Measurements from ENCODE around the gene CHL1.
"Not testable (repeated sequence)": the region's sequence is repeated elsewhere in the genome, so short reads cannot be mapped to it uniquely, and the experiment has no call there.

CHL1 gene

DNA sequence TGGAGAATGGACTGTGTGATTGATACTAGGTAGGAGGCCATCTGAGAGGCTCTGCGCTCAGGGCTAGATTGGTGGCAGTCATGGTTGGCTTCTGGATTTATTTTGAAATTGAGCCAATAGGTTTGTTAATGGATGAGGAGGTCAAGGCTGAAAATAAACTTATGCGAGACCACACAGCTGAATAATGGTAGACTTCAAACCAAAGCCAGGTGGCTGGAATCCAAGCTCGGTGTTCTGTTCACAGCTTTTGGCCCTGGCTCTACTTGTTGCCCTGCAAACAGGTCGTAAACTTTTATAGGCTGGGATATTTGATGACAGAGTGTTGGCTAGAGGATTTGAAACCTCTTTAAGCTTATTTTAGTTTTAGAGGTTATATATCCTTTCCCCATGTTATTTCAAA is 160.4 kb downstream of the CHL1 start:
- POLR2A ChIA-PET, result no interaction called here
- H3K4me3 ChIP-seq (ENCODE audit: low read depth, low read length), result no peak overlapping the region
- DNase-seq (ENCODE audit: low read depth, low spot score), result no peak
- TF ChIP-seq, protein P1, sequence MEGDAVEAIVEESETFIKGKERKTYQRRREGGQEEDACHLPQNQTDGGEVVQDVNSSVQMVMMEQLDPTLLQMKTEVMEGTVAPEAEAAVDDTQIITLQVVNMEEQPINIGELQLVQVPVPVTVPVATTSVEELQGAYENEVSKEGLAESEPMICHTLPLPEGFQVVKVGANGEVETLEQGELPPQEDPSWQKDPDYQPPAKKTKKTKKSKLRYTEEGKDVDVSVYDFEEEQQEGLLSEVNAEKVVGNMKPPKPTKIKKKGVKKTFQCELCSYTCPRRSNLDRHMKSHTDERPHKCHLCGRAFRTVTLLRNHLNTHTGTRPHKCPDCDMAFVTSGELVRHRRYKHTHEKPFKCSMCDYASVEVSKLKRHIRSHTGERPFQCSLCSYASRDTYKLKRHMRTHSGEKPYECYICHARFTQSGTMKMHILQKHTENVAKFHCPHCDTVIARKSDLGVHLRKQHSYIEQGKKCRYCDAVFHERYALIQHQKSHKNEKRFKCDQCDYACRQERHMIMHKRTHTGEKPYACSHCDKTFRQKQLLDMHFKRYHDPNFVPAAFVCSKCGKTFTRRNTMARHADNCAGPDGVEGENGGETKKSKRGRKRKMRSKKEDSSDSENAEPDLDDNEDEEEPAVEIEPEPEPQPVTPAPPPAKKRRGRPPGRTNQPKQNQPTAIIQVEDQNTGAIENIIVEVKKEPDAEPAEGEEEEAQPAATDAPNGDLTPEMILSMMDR (IDR thresholded peaks at IDR 0.05; ENCODE audit: insufficient read depth, low read length, missing control alignments), result no peak
- CTCF ChIA-PET, result no interaction called here

DNA sequence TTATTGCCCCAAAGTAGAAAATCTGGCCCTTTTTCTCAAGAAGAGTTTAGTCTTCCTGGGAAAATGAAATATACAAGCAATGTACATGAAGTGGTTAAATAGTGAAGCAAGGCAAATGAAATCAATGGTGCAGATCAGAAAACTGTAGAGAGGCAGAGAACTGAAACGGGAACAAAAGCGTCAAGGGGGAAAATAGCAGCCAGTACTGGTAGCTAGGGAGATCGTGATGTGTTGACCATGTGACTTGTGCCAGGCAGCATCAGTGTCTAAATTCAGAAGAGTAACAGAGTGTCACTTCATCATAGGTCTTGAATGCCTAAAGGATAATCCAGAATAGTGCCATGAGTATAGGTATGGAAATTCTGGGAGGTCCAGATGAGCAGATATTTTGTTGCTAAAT is 163.1 kb downstream of the CHL1 start:
- no peak for DNase-seq (ENCODE audit: low read depth, low spot score)
- POLR2A ChIA-PET, result no interaction called here
- CTCF ChIA-PET, result no interaction called here
- no peak overlapping the region for H3K4me3 ChIP-seq (ENCODE audit: low read depth, low read length)
- TF ChIP-seq, protein P1 (IDR thresholded peaks at IDR 0.05; ENCODE audit: insufficient read depth, low read length, missing control alignments), result no peak

DNA sequence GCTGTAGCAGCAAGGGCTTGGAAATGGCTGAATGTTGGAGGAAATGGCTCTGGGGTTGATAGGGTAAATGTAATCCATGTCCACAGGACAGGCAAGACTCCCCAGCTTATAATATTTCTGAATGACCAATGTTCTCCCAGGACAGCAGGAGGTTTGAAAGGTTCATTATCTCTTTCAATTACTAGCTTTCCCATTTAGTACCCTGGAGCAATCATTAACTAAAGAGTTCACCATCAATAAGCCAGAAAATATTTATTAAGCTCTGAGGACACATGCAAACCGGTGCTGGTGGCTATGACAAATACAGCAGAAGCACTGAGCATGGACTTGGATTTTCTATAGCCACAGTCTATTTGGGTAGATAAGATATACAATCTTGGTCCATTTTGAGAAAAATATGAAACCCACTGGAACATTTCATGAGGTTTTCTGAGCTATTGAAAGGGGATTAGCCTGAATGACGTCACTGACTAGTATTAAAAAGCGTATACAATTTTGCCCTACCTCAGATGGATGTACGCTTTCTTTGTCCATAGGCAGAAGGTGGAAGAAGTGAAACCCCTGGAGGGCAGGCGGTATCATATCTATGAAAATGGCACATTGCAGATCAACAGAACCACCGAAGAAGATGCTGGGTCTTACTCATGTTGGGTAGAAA is 166.2 kb downstream of the CHL1 start:
- H3K4me3 ChIP-seq (ENCODE audit: low read depth, low read length), result no peak overlapping the region
- ChIA-PET POLR2A (no interaction called here), CTCF (interaction anchor here (1.6 kb wide), 1 partner anchor 9 kb away, joined by 5 read pairs; no protein-coding TSS in a partner anchor)
- TF ChIP-seq, protein P1 (IDR thresholded peaks at IDR 0.05; ENCODE audit: insufficient read depth, low read length, missing control alignments), result no peak
- DNase-seq (ENCODE audit: low read depth, low spot score), result no peak

DNA sequence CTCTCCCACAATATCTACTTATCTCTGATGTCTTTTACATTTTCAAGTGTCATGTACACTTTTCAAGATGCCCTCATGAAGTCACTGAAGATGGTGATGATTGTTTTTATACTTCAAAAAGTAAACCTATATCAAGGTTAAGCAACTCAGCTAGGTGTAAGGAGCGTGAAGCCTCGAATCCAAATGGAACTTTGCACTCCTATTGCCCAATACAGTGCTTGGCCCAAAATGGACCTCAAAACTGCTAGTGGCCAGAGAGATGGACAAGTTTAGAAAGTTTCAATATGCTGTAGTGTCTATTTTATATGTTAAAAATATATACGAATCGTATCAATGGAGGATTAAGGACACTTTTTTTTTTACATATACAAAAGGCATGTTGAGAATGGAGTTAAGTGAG is 167.7 kb downstream of the CHL1 start:
- ChIA-PET CTCF (no interaction called here), POLR2A (no interaction called here)
- DNase-seq (ENCODE audit: low read depth, low spot score), result no peak
- no peak overlapping the region for H3K4me3 ChIP-seq (ENCODE audit: low read depth, low read length)
- TF ChIP-seq, protein P1 (IDR thresholded peaks at IDR 0.05; ENCODE audit: insufficient read depth, low read length, missing control alignments), result no peak

DNA sequence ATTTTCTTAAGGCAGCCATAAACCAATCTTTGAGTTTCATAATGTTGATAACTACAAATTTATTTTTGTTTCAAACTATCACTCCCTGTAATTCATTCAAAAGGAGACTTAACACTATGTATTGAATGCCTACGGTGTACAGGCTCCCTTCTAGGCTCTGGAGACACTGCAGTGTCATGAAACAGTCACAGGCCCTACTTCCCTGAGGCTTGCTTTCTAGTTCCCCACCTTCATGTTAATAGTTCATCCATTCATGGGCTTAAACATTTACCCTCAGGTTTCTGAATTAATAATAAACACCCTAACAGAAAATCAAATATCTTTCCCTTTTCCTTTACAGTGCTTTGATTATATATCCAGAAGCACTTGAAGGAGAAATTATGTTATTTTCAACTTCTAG is 168.7 kb downstream of the CHL1 start:
- CTCF ChIA-PET, result no interaction called here
- TF ChIP-seq, protein P1 (IDR thresholded peaks at IDR 0.05; ENCODE audit: insufficient read depth, low read length, missing control alignments), result no peak
- POLR2A ChIA-PET, result no interaction called here
- no peak for DNase-seq (ENCODE audit: low read depth, low spot score)
- H3K4me3 ChIP-seq (ENCODE audit: low read depth, low read length), result no peak overlapping the region

DNA sequence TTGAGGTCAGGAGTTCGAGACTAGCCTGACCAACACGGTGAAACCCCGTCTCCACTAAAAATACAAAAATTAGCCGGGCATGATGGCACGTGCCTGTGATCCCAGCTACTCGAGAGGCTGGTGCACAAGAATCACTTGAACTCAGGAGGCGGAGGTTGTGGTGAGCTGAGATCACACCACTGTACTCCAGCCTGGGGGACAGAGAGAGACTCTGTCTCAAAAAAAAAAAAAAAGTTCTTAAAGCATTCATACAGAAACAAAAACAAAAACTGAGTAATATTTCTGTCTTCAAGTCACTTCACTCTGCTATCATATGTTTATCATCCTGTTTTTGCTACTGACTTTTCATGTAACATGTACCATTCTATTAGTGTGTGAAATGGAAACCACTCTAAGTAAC is 169.7 kb downstream of the CHL1 start:
- POLR2A ChIA-PET; CTCF ChIA-PET; H3K4me3 ChIP-seq (ENCODE audit: low read depth, low read length); DNase-seq (ENCODE audit: low read depth, low spot score): not testable (repeated sequence)

DNA sequence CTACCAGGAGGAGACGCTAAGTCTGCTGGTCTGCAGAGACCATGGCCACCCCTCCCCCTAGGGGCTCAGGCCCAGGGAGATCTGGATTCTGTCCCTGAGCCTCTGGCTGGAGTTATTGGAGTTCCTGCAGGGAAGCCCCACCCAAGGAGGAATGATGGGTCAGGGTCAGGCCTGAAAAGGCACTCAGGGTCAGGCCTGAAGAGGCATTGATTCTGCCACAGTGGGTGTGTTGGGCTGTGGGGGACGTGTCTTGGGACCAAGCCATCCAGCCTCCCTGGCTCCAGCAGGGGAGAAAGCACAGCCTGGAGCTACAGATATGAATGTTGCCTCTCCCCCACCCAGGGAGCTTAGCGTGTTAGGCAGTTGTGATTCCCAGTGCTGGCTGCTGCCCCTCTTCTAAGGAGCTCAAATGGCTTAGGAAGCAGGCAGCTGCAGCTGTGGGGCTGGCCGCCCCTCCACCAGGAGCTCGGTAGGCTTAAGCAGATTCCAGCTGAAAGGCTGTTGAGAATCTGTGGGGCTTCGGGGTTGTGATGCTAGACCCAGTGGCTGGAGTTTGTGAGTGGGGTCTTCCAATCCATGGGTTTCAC is 176.7 kb downstream of the CHL1 start:
- POLR2A ChIA-PET, result no interaction called here
- TF ChIP-seq, protein P1 (IDR thresholded peaks at IDR 0.05; ENCODE audit: insufficient read depth, low read length, missing control alignments), result no peak
- no peak for DNase-seq (ENCODE audit: low read depth, low spot score)
- no peak overlapping the region for H3K4me3 ChIP-seq (ENCODE audit: low read depth, low read length)
- CTCF ChIA-PET, result no interaction called here

Measured in AG04449 (cell line).